ENCODE measurements around the gene MS4A15.
"Not testable (repeated sequence)": the region's sequence is repeated elsewhere in the genome, so short reads cannot be mapped to it uniquely, and the experiment has no call there.

MS4A15 gene

GRCh38 chr11:60756307-60757032, at the start of gene MS4A15:
Gene MS4A15 (plus strand): TSS chr11:60756867. CDS start chr11:60763734, 6,867 bp downstream.
- DNase-seq (ENCODE audit: low read depth in 2 of 2), result no peak

GRCh38 chr11:60706931-60707330, 49.7 kb upstream of the MS4A15 start:
- DNase-seq (ENCODE audit: low read depth in 2 of 2), result no peak

- DNase-seq (ENCODE audit: low read depth in 2 of 2), result no peak
These were observed 46.2 kb upstream of the MS4A15 start for GRCh38 chr11:60710482-60710881.

GRCh38 chr11:60711276-60711675, 45.4 kb upstream of the MS4A15 start:
- no peak for DNase-seq (ENCODE audit: low read depth in 2 of 2)

- DNase-seq (ENCODE audit: low read depth in 2 of 2), result not testable (repeated sequence)
These were observed 43.2 kb upstream of the MS4A15 start for GRCh38 chr11:60713423-60713822.

- DNase-seq (ENCODE audit: low read depth in 2 of 2), result no peak
These were observed 38.7 kb upstream of the MS4A15 start for GRCh38 chr11:60717956-60718355.

GRCh38 chr11:60718524-60719316, 37.9 kb upstream of the MS4A15 start:
- no peak for DNase-seq (ENCODE audit: low read depth in 2 of 2)

GRCh38 chr11:60719391-60719790, 37.3 kb upstream of the MS4A15 start:
- DNase-seq (ENCODE audit: low read depth in 2 of 2), result no peak

- DNase-seq (ENCODE audit: low read depth in 2 of 2), result no peak
These were observed 36.2 kb upstream of the MS4A15 start for GRCh38 chr11:60720460-60720859.

GRCh38 chr11:60724420-60724819, 32.2 kb upstream of the MS4A15 start, which contains the start of gene MS4A18:
Gene MS4A18 (plus strand): TSS chr11:60724720.
- no peak for DNase-seq (ENCODE audit: low read depth in 2 of 2)

- no peak for DNase-seq (ENCODE audit: low read depth in 2 of 2)
These were observed 31.1 kb upstream of the MS4A15 start for GRCh38 chr11:60725592-60725991.

GRCh38 chr11:60731586-60731985, 25.1 kb upstream of the MS4A15 start:
- no peak for DNase-seq (ENCODE audit: low read depth in 2 of 2)

GRCh38 chr11:60734279-60734678, 22.4 kb upstream of the MS4A15 start:
- no peak for DNase-seq (ENCODE audit: low read depth in 2 of 2)

GRCh38 chr11:60739114-60739513, 17.6 kb upstream of the MS4A15 start:
- no peak for DNase-seq (ENCODE audit: low read depth in 2 of 2)

- no peak for DNase-seq (ENCODE audit: low read depth in 2 of 2)
These were observed 16.1 kb upstream of the MS4A15 start for GRCh38 chr11:60740573-60740972.

- DNase-seq (ENCODE audit: low read depth in 2 of 2), result no peak
These were observed 15.2 kb upstream of the MS4A15 start for GRCh38 chr11:60741421-60741820.

- DNase-seq (ENCODE audit: low read depth in 2 of 2), result no peak
These were observed 13.6 kb upstream of the MS4A15 start for GRCh38 chr11:60743058-60743457.

GRCh38 chr11:60744114-60744513, 12.6 kb upstream of the MS4A15 start:
- no peak for DNase-seq (ENCODE audit: low read depth in 2 of 2)

GRCh38 chr11:60747359-60747873, 9.3 kb upstream of the MS4A15 start:
- DNase-seq (ENCODE audit: low read depth in 2 of 2), result no peak

GRCh38 chr11:60748225-60748624, 8.4 kb upstream of the MS4A15 start:
- no peak for DNase-seq (ENCODE audit: low read depth in 2 of 2)

- DNase-seq (ENCODE audit: low read depth in 2 of 2), result no peak
These were observed 7.8 kb upstream of the MS4A15 start for GRCh38 chr11:60748821-60749220.

GRCh38 chr11:60750911-60751310, 5.8 kb upstream of the MS4A15 start:
- DNase-seq (ENCODE audit: low read depth in 2 of 2), result no peak

GRCh38 chr11:60753309-60753708, 3.4 kb upstream of the MS4A15 start:
- no peak for DNase-seq (ENCODE audit: low read depth in 2 of 2)

Data from activated CD4-positive, alpha-beta T cell treated with anti-CD3 and anti-CD28 coated beads for 24 hours (primary cell).